K562 (cell line): ENCODE measurements around the gene VRK2. TPM values are rescaled to one million over a fixed set of nuclear protein-coding genes. Genes with fewer than 3 reads are reported as not detected.

Source experiments
- ATF3 ChIP-seq, 2 experiments: fragments of 450-650 bp in 1 of 2; sonication (generic) in 1 of 2; formaldehyde crosslinking in 1 of 2; IDR thresholded peaks in 1 of 2; conservative IDR thresholded peaks in 1 of 2; 2 replicates each; pipeline versions ENCODE4 v1.6.1 to v1.8.1; 2016 to 2023; ENCODE audit warnings: mild to moderate bottlenecking in 2 of 2, moderate library complexity in 2 of 2, inconsistent platforms in 1 of 2, missing genetic modification reagents in 1 of 2
- ATF7 ChIP-seq: fragments of 450-650 bp; IDR thresholded peaks from 2 replicates; pipeline ENCODE4 v1.7.1; 2014; ENCODE audit warnings: mild to moderate bottlenecking, moderate library complexity
- C11orf30 ChIP-seq: fragments of 450-650 bp; IDR thresholded peaks from 2 replicates; pipeline ENCODE4 v1.6.1; 2016; ENCODE audit warnings: low read depth, mild to moderate bottlenecking
- CHCHD3 ChIP-seq: fragments of 250-450 bp; sonication (Bioruptor Pico); IDR thresholded peaks from 2 replicates; pipeline ENCODE4 v2.1.2; 2022; ENCODE audit warnings: mild to moderate bottlenecking
- DPF2 ChIP-seq: fragments of 450-650 bp; IDR thresholded peaks from 2 replicates; pipeline ENCODE4 v1.6.1; 2016
- GTF2B ChIP-seq: IDR thresholded peaks from 2 replicates; pipeline ENCODE4 v1.6.1; 2011; ENCODE audit not compliant: insufficient read length; ENCODE audit errors: extremely low read depth
- JUN ChIP-seq, 2 experiments: sonication (generic) in 1 of 2; formaldehyde crosslinking in 1 of 2; IDR thresholded peaks; 2 replicates each; pipeline versions ENCODE4 v1.6.1 to v1.8.0; 2012 to 2022; ENCODE audit warnings: borderline replicate concordance in 2 of 2, mild to moderate bottlenecking in 2 of 2, improper control_type of control experiment in 1 of 2, low read depth in 1 of 2, low read length in 1 of 2, missing genetic modification reagents in 1 of 2
- KDM4B ChIP-seq, 2 experiments: fragments of 450-650 bp in 1 of 2; sonication (generic) in 1 of 2; IDR thresholded peaks; 2 replicates each; pipeline ENCODE4 v1.6.1; 2016 to 2017; ENCODE audit warnings: borderline replicate concordance in 2 of 2, antibody characterized with exemption in 1 of 2, low read depth in 1 of 2, mild to moderate bottlenecking in 1 of 2
- KHSRP ChIP-seq: fragments of 450-650 bp; IDR thresholded peaks from 2 replicates; pipeline ENCODE4 v1.6.1; 2017
- KLF16 ChIP-seq: IDR thresholded peaks from 2 replicates; pipeline ENCODE4 v1.6.1; 2016; ENCODE audit warnings: antibody characterized with exemption
- MAFF ChIP-seq: IDR thresholded peaks from 2 replicates; pipeline ENCODE4 v1.6.1; 2012; ENCODE audit warnings: low read length, improper control_type of control experiment
- MTA1 ChIP-seq: fragments of 450-650 bp; IDR thresholded peaks from 2 replicates; pipeline ENCODE4 v1.6.1; 2017; ENCODE audit warnings: borderline replicate concordance
- PHTF2 ChIP-seq: fragments of 250-450 bp; sonication (Bioruptor Pico); IDR thresholded peaks from 2 replicates; pipeline ENCODE4 v1.5.0; 2021; ENCODE audit warnings: mild to moderate bottlenecking
- PML ChIP-seq: IDR thresholded peaks from 2 replicates; pipeline ENCODE4 v1.6.1; 2012; ENCODE audit warnings: low read length, inconsistent platforms
- RBFOX2 ChIP-seq: fragments of 200-400 bp; formaldehyde crosslinking; IDR thresholded peaks from 2 replicates; pipeline ENCODE4 v1.6.1; 2017; ENCODE audit warnings: low read depth, mild to moderate bottlenecking, low read length, moderate library complexity
- RBM15 ChIP-seq: fragments of 200-400 bp; formaldehyde crosslinking; IDR thresholded peaks from 2 replicates; pipeline ENCODE4 v1.6.1; 2018; ENCODE audit warnings: mild to moderate bottlenecking, low read length, moderate library complexity; ENCODE audit not compliant: insufficient read depth
- RUNX1 ChIP-seq: sonication (generic); IDR thresholded peaks from 2 replicates; pipeline ENCODE4 v1.6.1; 2016; ENCODE audit warnings: antibody characterized with exemption, low read depth
- SRSF7 ChIP-seq: fragments of 200-400 bp; formaldehyde crosslinking; optimal IDR thresholded peaks from 2 replicates; pipeline ENCODE3; 2017; ENCODE audit warnings: mild to moderate bottlenecking, low read depth, low read length
- THAP12 ChIP-seq: fragments of 250-450 bp; sonication (Bioruptor Pico); IDR thresholded peaks from 2 replicates; pipeline ENCODE4 v1.9.0; 2021; ENCODE audit warnings: mild to moderate bottlenecking, inconsistent platforms
- YBX1 ChIP-seq: fragments of 450-650 bp; IDR thresholded peaks from 2 replicates; pipeline ENCODE4 v1.7.1; 2016; ENCODE audit warnings: mild to moderate bottlenecking
- ZBTB12 ChIP-seq: fragments of 250-450 bp; sonication (Bioruptor Pico); IDR thresholded peaks from 2 replicates; pipeline ENCODE4 v1.4.0; 2020
- ZNF347 ChIP-seq: fragments of 450-650 bp; formaldehyde crosslinking; IDR thresholded peaks from 2 replicates; pipeline ENCODE4 v1.4.0; 2020; ENCODE audit warnings: low read depth, mild to moderate bottlenecking, moderate library complexity
- ZNF436 ChIP-seq: fragments of 250-450, 450-650 bp; sonication (Bioruptor Pico); formaldehyde crosslinking; IDR thresholded peaks from 2 replicates; pipeline ENCODE4 v1.7.0; 2020; ENCODE audit warnings: mild to moderate bottlenecking
- ZNF75A ChIP-seq: fragments of 450-650 bp; formaldehyde crosslinking; IDR thresholded peaks from 2 replicates; pipeline ENCODE4 v1.4.0; 2020; ENCODE audit warnings: mild to moderate bottlenecking
- polyA plus RNA-seq, 8 experiments: library from polyadenylated mRNA; depleted of rRNA in 4 of 8; stranded (reverse) in 5 of 8; unstranded in 3 of 8; fragments of >200 nt; fragmentation: Nextera tagmentation in 2 of 8; fragmentation: Illumina TruSeq in 1 of 8; extraction: Ambion mirVana in 2 of 8; extraction: Trizol in 1 of 8; gene quantifications; 2 replicates each; pipeline versions ENCODE4 v1.2.1 to v1.2.3, GENCODE V29; 2011 to 2014; ENCODE audit warnings: inconsistent platforms in 1 of 8, missing spikeins in 1 of 8
- total RNA-seq, 7 experiments: library from RNA; depleted of rRNA in 6 of 7; stranded (reverse); fragments of >200 nt in 6 of 7; fragmentation: Illumina TruSeq in 2 of 7; extraction: Trizol in 2 of 7; gene quantifications; 2 replicates each; pipeline versions ENCODE4 v1.2.1 to v1.2.3, GENCODE V29; 2011 to 2021; ENCODE audit warnings: low replicate concordance in 1 of 7

VRK2 gene
- total and polyA plus RNA-seq, 9 of the 15 experiments (the other 6 are each of a cell fraction or from before 2014, with no cell fraction given) = 22.6 to 49.2 (median 36.2) TPM

GRCh38 chr2:58042486-58042970 is 4.1 kb upstream of the VRK2 start (continued):
- TF ChIP-seq ZNF347 (CRISPR knock-in tag) (no peak), ATF3 (IDR thresholded peaks at IDR 0.05) (peak; percentile 73), ATF3 (CRISPR knock-in tag; conservative IDR thresholded peaks at IDR 0.05) (no peak), DPF2 (peak; percentile 69), YBX1 (no peak), KHSRP (no peak), RBM15 (no peak), ZNF436 (CRISPR knock-in tag) (no peak), CHCHD3 (CRISPR knock-in tag) (no peak), ATF7 (no peak), THAP12 (CRISPR knock-in tag) (no peak), ZBTB12 (CRISPR knock-in tag) (no peak), KDM4B (IDR thresholded peaks at IDR 0.05; ENCODE audit: borderline replicate concordance in 2 of 2, low read depth in 1 of 2) (no peak), JUN (IDR thresholded peaks at IDR 0.05; ENCODE audit: borderline replicate concordance, low read depth, low read length) (0 out of 2 replicates have a peak, but pooled peaks have one; percentile 33), JUN (CRISPR knock-in tag; IDR thresholded peaks at IDR 0.05; ENCODE audit: borderline replicate concordance) (no peak), ZNF75A (CRISPR knock-in tag) (no peak), SRSF7 (no peak), C11orf30 (peak; percentile 54), PHTF2 (CRISPR knock-in tag) (no peak), PML (no peak), MAFF (0 out of 2 replicates have a peak, but pooled peaks have one; percentile 29), RBFOX2 (no peak), MTA1 (no peak), GTF2B (no peak), RUNX1 (no peak), KLF16 (no peak)
